Prostate gland (tissue), 2 donors: ENCODE results near the gene LDLRAD4.

Source experiments
- CTCF ChIP-seq, 4 experiments: fragments of 200-600 bp in 2 of 4; fragments of 450-650 bp in 2 of 4; sonication (generic) in 2 of 4; IDR thresholded peaks; 1 replicate in 3 of 4; 2 replicates in 1 of 4; pipeline ENCODE4 v1.5.1; 2016 to 2019; ENCODE audit warnings: antibody characterized with exemption in 4 of 4, mild to moderate bottlenecking in 2 of 4, moderate library complexity in 2 of 4
- POLR2A ChIP-seq: fragments of 450-650 bp; IDR thresholded peaks from one replicate; pipeline ENCODE4 v1.6.1; 2016; ENCODE audit warnings: antibody characterized with exemption, mild to moderate bottlenecking

GRCh38 chr18:13642440-13642827 is 423.9 kb downstream of the LDLRAD4 start:
- TF ChIP-seq CTCF (IDR thresholded peaks at IDR 0.05) (no peak), POLR2A (no peak)
